GM19372 (cell line): ENCODE measurements around the gene RAET1G.
"Not testable (repeated sequence)": the region's sequence is repeated elsewhere in the genome, so short reads cannot be mapped to it uniquely, and the experiment has no call there.

Experiments used
- ATAC-seq: cut with Tn5 transposase; IDR thresholded peaks from one replicate; pipeline ENCODE4 v1.9.1; 2021; ENCODE audit warnings: mild to moderate bottlenecking, low read depth, moderate library complexity; ENCODE audit not compliant: unreplicated experiment

The RAET1G gene, protein sequence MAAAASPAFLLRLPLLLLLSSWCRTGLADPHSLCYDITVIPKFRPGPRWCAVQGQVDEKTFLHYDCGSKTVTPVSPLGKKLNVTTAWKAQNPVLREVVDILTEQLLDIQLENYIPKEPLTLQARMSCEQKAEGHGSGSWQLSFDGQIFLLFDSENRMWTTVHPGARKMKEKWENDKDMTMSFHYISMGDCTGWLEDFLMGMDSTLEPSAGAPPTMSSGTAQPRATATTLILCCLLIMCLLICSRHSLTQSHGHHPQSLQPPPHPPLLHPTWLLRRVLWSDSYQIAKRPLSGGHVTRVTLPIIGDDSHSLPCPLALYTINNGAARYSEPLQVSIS

GRCh38 chr6:149922642-149923326 is at the start of gene RAET1G:
TSS of gene RAET1G (minus strand) at chr6:149923121. CDS start at chr6:149923010, 111 bp downstream.
- peak; percentile 57 for ATAC-seq

DNA sequence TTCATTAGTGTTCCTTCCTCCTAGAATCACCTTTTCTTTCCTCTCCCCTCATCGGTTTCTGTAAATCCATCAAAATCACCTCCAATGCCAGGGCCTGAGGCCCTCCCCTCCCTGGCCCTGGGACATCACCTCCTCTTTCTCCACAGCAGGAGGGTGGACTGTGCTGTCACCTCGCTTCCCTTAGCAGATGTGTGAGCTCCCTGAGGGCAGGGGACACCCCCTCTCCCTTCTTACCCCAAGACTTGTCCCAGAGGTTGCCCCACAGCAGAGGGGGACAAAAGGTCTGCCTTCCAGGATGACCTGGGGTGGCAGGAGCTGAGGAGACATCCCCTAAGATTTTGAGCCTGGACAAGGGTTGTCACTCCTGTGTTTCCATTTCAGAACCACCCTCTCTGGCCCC is 46.7 kb upstream of the RAET1G start:
- ATAC-seq: no peak

GRCh38 chr6:149968909-149969308 is 46.0 kb upstream of the RAET1G start:
- ATAC-seq: not testable (repeated sequence)

DNA sequence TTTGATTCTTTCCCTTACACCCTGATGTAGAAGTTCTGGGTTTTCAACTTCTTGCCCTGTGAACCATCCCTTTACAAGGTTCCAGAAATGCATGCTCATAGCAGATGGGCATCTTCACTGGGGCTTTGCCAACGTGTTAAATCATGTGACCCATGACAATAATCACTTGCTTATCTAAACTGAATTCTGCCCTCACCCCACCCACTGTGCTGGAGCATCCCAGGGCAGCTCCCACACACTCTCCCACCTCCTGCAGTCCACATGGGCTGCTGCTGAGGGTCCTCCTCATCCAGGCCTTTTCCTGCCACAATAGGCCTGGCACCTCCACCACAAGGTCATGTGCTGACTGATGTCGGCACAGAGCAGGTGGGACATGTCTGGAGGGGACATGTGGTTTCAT is 45.1 kb upstream of the RAET1G start:
- ATAC-seq: not testable (repeated sequence)

- no peak for ATAC-seq
These were observed 44.7 kb upstream of the RAET1G start for GRCh38 chr6:149967591-149967990.

GRCh38 chr6:149966319-149966718 is 43.4 kb upstream of the RAET1G start:
- not testable (repeated sequence) for ATAC-seq

DNA sequence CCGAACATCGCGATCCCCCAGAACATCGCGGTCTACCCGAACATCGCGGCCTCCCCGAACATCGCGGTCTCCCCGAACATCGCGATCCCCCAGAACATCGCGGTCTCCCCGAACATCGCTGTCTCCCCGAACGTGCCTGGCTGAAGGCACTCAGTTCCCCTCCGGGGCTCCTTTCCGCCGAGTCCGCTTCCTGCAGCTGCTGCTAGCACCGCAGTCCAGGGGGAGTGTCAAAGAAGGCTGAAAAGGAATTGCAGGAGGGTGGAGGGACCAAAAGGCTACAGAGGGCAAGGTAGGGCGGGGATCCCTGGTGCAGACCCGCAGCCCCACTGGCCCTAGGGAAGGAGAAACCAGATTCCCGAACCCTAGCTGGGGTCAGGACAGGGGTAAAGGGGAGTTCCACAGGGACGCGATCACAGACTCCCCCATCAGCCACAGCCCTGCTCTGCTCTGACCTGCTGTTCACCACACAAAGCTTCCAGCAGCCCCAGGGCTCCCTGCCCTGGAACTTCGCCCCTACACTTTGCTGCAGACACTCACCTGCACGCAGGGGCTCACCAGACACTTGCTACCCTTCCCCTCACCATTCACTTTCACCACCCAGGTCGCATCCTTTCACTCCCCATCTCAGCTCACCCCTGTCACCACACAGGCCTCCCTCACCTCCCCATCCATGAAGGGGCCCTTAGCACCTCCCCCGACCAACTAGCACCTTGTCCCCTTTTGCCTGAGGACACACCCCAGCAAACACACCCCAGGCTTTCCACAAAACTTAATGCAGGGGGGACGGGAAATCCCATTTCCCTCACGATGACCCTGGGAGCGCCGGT is 42.5 kb upstream of the RAET1G start:
- ATAC-seq: no peak

DNA sequence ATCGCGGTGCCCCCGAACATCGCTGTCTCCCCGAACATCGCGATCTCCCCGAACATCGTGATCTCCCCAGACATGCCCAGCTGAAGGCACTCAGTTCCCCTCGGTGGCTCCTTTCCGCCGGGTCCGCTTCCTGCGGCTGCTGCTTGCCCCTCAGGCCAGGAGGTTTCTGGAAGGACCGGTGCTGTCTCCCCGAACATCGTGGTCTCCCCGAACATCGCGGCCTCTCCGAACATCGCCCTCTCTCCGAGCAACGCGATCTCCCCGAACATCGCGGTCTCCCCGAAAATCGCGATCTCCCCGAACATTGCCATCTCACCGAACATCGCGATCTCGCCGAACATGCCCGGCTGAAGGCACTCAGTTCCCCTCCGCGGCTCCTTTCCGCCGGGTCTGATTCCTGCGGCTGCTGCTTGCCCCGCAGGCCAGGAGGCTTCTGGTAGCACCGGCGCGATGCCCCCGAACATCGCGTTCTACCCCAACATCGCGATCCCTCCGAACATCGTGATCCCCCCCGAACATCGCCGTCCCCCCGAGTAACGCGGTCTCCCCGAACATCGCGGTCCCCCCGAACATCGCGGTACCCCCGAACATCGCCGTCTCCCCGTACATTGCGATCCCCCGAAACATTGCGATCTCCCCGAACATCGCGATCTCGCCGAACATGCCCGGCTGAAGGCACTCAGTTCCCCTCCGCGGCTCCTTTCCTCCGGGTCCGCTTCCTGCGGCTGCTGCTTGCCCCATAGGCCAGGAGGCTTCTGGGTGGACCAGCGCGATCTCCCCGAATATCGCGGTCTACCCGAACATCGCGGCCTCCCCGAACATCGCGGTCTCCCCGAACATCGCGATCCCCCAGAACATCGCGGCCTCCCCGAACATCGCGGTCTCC is 41.6 kb upstream of the RAET1G start:
- ATAC-seq: no peak

- ATAC-seq: peak; percentile 63
These were observed 40.8 kb upstream of the RAET1G start, which contains the start of gene ULBP1 for GRCh38 chr6:149963462-149964307. TSS of gene ULBP1 (plus strand) at chr6:149963943. CDS start at chr6:149964050, 107 bp downstream.

DNA sequence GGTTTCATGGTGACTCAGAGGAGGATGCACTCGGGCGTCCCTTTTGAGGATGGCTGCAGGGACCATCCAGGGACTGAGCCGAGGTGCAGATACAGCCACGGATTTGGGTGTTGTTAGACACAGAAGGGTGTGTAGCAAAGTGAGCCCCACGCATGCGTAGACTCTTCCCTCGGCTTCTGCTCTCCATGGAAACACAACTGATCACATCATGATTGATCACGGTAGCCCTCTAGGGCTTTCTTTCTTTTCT is 40.2 kb upstream of the RAET1G start:
- ATAC-seq: no peak

DNA sequence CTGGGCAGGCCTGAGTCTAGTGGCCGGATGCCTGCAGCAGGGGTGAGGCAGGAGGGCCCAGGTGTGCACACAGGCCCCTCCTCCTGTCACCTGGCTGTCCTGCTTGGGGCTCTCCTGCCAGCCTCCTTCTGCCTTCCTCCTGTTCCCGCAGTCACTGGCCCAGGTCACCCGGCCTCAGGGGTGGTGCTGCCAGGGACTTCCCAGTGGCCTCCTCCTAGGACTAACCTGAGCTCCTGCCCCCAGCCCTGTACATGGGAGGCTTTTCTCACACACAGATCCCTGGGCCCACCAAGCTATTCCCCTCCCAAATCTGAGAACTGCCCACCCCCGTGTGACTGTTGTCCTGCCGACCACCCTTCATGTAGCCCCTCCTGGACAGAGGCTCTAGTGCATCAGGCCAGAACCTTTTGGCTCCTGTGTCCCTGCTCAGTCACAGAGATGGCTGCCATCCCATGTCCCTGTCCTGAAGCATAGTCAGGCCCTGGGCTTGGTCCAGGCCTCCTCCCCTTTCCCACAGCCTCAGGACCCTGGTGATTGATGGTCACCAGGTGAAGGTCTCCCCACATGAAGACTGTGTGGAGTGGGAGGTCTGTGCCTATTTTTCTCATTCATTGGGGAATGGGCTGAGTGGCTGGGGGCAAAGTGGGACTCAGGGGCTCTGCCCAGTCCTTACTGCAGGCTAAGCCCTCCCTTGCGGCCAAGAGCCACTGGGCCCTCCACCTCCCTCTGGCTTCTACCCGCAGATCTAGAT is 39.7 kb upstream of the RAET1G start:
- ATAC-seq: no peak

GRCh38 chr6:149961728-149962425 is 39.0 kb upstream of the RAET1G start:
- ATAC-seq: no peak

DNA sequence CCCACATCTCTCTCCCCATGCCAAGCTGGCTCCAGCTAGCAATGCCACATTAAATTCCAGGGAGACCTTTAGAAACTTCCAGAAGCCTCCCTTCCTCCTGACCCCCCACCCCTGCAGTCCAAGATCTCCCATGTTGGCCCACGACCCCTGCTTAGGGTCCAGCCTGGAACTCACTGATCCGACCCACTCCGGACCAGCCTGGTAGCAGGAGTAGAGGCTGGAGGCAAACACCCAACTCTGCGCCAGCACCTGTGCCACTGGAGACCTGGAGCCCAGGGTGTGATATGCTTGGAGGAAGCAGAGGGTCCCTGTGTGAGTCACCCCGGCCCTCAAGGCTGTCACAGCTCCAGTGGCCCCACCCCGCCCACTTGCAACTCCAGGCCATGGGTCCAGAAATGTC is 37.6 kb upstream of the RAET1G start:
- ATAC-seq: no peak

DNA sequence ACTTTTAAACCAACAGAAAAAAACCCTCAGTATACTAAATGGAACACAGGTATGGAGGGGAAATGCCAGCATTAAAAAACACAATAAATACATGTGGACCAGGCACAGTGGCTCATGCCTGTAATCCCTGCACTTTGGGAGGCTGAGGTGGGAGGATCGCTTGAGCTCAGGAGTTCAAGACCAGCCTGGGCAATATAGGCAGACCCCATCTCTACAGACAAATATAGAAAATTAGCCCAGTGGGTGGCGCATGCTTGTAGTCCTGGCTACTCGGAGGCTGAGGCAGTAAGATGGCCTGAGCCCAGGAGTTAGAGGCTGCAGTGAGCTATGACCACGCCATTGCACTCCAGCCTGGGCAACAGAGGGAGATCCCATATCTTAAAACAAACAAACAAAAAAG is 36.9 kb upstream of the RAET1G start:
- not testable (repeated sequence) for ATAC-seq

GRCh38 chr6:149958124-149958523 is 35.2 kb upstream of the RAET1G start:
- ATAC-seq: not testable (repeated sequence)

DNA sequence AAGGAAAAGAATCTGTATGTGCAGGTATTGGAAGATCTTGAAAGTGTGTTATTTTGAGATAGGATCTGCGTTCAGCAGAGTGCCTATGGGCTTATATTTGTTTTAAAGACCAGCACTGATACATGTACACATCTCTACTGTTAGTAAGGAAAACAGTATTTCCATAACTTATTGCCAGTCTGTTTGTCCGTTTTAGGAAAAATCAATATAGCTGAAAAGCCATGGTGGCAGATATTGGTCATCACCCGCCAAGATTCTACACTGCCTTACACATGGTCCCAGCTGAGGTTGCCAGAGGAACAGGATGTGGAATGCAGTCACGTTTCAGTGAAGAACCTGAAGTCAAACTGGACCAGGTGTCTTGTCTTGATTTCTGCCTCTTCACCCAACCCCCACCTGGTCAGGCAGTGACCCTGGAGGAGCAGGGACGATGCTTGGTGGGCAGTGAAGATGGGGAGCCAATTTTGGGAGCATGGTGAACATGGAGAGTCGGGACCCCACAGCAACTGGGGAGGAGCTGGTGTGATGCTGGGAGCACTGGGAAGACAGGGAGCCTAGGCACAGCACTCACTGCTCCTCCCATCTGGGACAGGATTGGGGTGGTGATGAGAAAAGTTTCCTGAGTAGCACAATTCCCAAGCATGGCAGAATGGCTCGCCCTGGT is 32.9 kb upstream of the RAET1G start:
- not testable (repeated sequence) for ATAC-seq

- not testable (repeated sequence) for ATAC-seq
These were observed 32.2 kb upstream of the RAET1G start for GRCh38 chr6:149954984-149955653.
